HepG2 (cell line): ENCODE measurements around the gene CAMK1. TPM values are rescaled to one million over a fixed set of nuclear protein-coding genes. Genes with fewer than 3 reads are reported as not detected.

Source experiments
- ATAC-seq: fragments of 200-7000 bp; cut with Tn5 transposase; 3 replicates; pipeline ENCODE4 v1.9.1; 2020; ENCODE audit warnings: mild to moderate bottlenecking, moderate library complexity
- BruUV-seq: library from RNA; stranded (reverse); fragments of 400-500 nt; replicated peaks from 2 replicates; lab custom pipeline; 2021; lab: Mats Ljungman, UMichigan
- CTCF ChIA-PET: fragments of 300-600 bp; formaldehyde crosslinking; extraction: SDS; loops from one replicate; lab custom pipeline; 2021; ENCODE audit warnings: low total read pairs, inconsistent platforms, low intra/inter-chr PET ratio; lab: Yijun Ruan, JAX
- POLR2A ChIA-PET: fragments of 350-600 bp; sonication (Branson Sonifier 250); formaldehyde crosslinking; loops from one replicate; lab custom pipeline; 2020; ENCODE audit warnings: antibody characterized with exemption, inconsistent platforms; lab: Yijun Ruan, JAX
- DNase-seq: peaks from one replicate; pipeline ENCODE4 v3.0.0-alpha.2; 2015; ENCODE audit warnings: low spot score
- FAIRE-seq: peaks from 3 replicates; lab custom pipeline; 2011; peaks lifted over from hg19 to GRCh38; lab: Jason Lieb, UNC
- H2AFZ ChIP-seq: one replicate; pipeline ENCODE4 v1.6.1; 2011; ENCODE audit warnings: low read length, inconsistent platforms
- H3K27ac ChIP-seq: fragments of 300-600 bp; 3 replicates; pipeline ENCODE4 v1.8.0; 2011; ENCODE audit warnings: mixed run types, mild to moderate bottlenecking, mixed read lengths, low read length, inconsistent platforms; ENCODE audit not compliant: insufficient read depth; ENCODE audit errors: extremely low read length
- H3K27me3 ChIP-seq, 2 experiments: fragments of 200-600 bp in 1 of 2; 2 replicates in 1 of 2; 3 replicates in 1 of 2; pipeline versions ENCODE4 v1.6.0 to v1.8.0; 2011; ENCODE audit warnings: low read length in 2 of 2, mild to moderate bottlenecking in 2 of 2, moderate library complexity in 2 of 2, inconsistent platforms in 1 of 2; ENCODE audit not compliant: insufficient read depth in 2 of 2, control insufficient read depth in 1 of 2
- H3K36me3 ChIP-seq, 2 experiments: fragments of 200-600 bp in 1 of 2; replicated peaks in 1 of 2; 2 replicates in 1 of 2; 3 replicates in 1 of 2; pipeline versions ENCODE4 v1.5.1 to v1.8.0; 2011; ENCODE audit warnings: low read length in 2 of 2, inconsistent platforms in 1 of 2; ENCODE audit not compliant: insufficient read depth in 2 of 2, control insufficient read depth in 1 of 2
- H3K4me1 ChIP-seq: 2 replicates; pipeline ENCODE4 v1.5.1; 2012; ENCODE audit warnings: low read length, inconsistent platforms; ENCODE audit not compliant: insufficient read depth
- H3K4me2 ChIP-seq: 2 replicates; pipeline ENCODE4 v1.6.0; 2011; ENCODE audit warnings: low read depth, low read length, inconsistent platforms
- H3K4me3 ChIP-seq, 3 experiments: fragments of 200-600 bp in 1 of 3; sonication (generic), shearing (Covaris generic) in 1 of 3; replicated peaks in 1 of 3; 2 replicates each; pipeline ENCODE4 v1.5.1; 2011 to 2016; ENCODE audit warnings: low read length in 3 of 3, inconsistent platforms in 2 of 3, low read depth in 2 of 3, mild to moderate bottlenecking in 2 of 3, control low read depth in 1 of 3, mixed read lengths in 1 of 3; ENCODE audit not compliant: insufficient read depth in 1 of 3
- H3K79me2 ChIP-seq: one replicate; pipeline ENCODE4 v1.6.1; 2011; ENCODE audit warnings: low read length, inconsistent platforms; ENCODE audit not compliant: insufficient read depth
- H3K9ac ChIP-seq: 2 replicates; pipeline ENCODE4 v1.6.0; 2011; ENCODE audit warnings: mild to moderate bottlenecking, low read depth, low read length, inconsistent platforms; ENCODE audit not compliant: insufficient read depth
- H3K9me3 ChIP-seq: 2 replicates; pipeline ENCODE4 v1.5.1; 2012; ENCODE audit warnings: mild to moderate bottlenecking, low read length
- H4K20me1 ChIP-seq: 2 replicates; pipeline ENCODE4 v1.6.0; 2011; ENCODE audit warnings: inconsistent platforms, mild to moderate bottlenecking, low read length, moderate library complexity; ENCODE audit not compliant: insufficient read depth
- DZIP1 ChIP-seq: sonication (generic); formaldehyde crosslinking; IDR thresholded peaks from 2 replicates; pipeline ENCODE4 v1.5.0; 2020; ENCODE audit warnings: mild to moderate bottlenecking, missing genetic modification reagents
- LCORL ChIP-seq, 2 experiments: fragments of 450-650 bp in 1 of 2; sonication (generic) in 1 of 2; formaldehyde crosslinking in 1 of 2; IDR thresholded peaks; 2 replicates each; pipeline versions ENCODE4 v1.5.0 to v1.6.1; 2017 to 2020; ENCODE audit warnings: antibody characterized with exemption in 1 of 2, missing genetic modification reagents in 1 of 2
- NFAT5 ChIP-seq: sonication (generic); formaldehyde crosslinking; IDR thresholded peaks from 2 replicates; pipeline ENCODE4 v1.4.0; 2020; ENCODE audit warnings: missing genetic modification reagents
- PAX8 ChIP-seq: sonication (generic); formaldehyde crosslinking; IDR thresholded peaks from 2 replicates; pipeline ENCODE4 v1.8.0; 2022; ENCODE audit warnings: mild to moderate bottlenecking, missing genetic modification reagents, borderline replicate concordance
- RARA ChIP-seq: IDR thresholded peaks from 2 replicates; pipeline ENCODE4 v1.6.1; 2016; ENCODE audit warnings: missing genetic modification reagents, missing compliant biosample characterization
- XRCC5 ChIP-seq: fragments of 200-400 bp; formaldehyde crosslinking; optimal IDR thresholded peaks from 2 replicates; pipeline ENCODE3; 2017; ENCODE audit warnings: mild to moderate bottlenecking, low read length
- ZNF10 ChIP-seq: sonication (generic); formaldehyde crosslinking; IDR thresholded peaks from 2 replicates; pipeline ENCODE4 v1.4.0; 2020; ENCODE audit warnings: mild to moderate bottlenecking, low read depth, missing genetic modification reagents, borderline replicate concordance
- WGBS: methylation state at CpG from one replicate; pipeline ENCODE4 v1.1.6; 2017; ENCODE audit warnings: low lambda C conversion rate; 5-methylcytosine and 5-hydroxymethylcytosine counted together
- in situ Hi-C: cut with HindIII; loops from 2 replicates; pipeline ENCODE4 v1.10.0; 2017; ENCODE audit warnings: low pct_unique_long_range_greater_than_20kb; ENCODE audit not compliant: extremely low pct_ligation_motif_present
- intact Hi-C: fragments of 100-400 bp; cut with micrococcal nuclease; formaldehyde crosslinking; loops from one replicate; pipeline ENCODE4 v1.10.0; 2022; ENCODE audit not compliant: unreplicated experiment
- polyA plus RNA-seq, 8 experiments: library from polyadenylated mRNA; depleted of rRNA in 3 of 8; stranded (reverse) in 7 of 8; unstranded in 1 of 8; fragments of >200 nt; fragmentation: Illumina TruSeq in 4 of 8; extraction: Trizol in 4 of 8; gene quantifications; 2 replicates each; pipeline versions ENCODE4 v1.2.1 to v1.2.3, GENCODE V29; 2011 to 2016; ENCODE audit warnings: low read depth in 4 of 8, missing spikeins in 1 of 8, mixed read lengths in 1 of 8; ENCODE audit not compliant: insufficient read depth in 1 of 8
- total RNA-seq, 5 experiments: library from RNA; depleted of rRNA; stranded (reverse); fragments of >200 nt; fragmentation: Illumina TruSeq; extraction: Trizol; gene quantifications; 2 replicates each; pipeline ENCODE4 v1.2.3, GENCODE V29; 2016; ENCODE audit warnings: low read depth in 1 of 5

The CAMK1 gene
- total and polyA plus RNA-seq, 2 of the 13 experiments (the other 11 are each of a cell fraction or from before 2014, with no cell fraction given) = 26.4 to 53.3 TPM

GRCh38 chr3:9818666-9819335 lies 49.1 kb upstream of the CAMK1 start:
- Histone ChIP-seq H3K4me3 (no peak overlapping the region), H3K4me2 (no peak overlapping the region), H3K79me2 (no peaks in the 10 kb centered on the region), H2AFZ (no peak overlapping the region), H4K20me1 (no peaks in the 10 kb centered on the region), H3K27ac (no peak overlapping the region), H3K36me3 (peaks cover 1 to 3% of the 10 kb centered on the region in 2 experiments; a peak in 1 of 5 replicates), H3K27me3 (no peaks in the 10 kb centered on the region), H3K4me1 (no peaks in the 10 kb centered on the region), H3K9me3 (no peaks in the 10 kb centered on the region), H3K9ac (no peak overlapping the region)
- ChIA-PET CTCF (no interaction called here), POLR2A (no interaction called here)
- WGBS = 95% methylated on average over 7 of the region's 7 CpGs
- BruUV-seq = no TSS peak
- no peak for ATAC-seq
- intact Hi-C loops (no loop called here), in situ Hi-C loops (no loop called here)
- no peak for DNase-seq
- FAIRE-seq = no peak
- TF ChIP-seq LCORL (IDR thresholded peaks at IDR 0.05) = no peak
- no peak for TF ChIP-seq LCORL (CRISPR knock-in tag; IDR thresholded peaks at IDR 0.05)
- no peak for TF ChIP-seq ZNF10
- no peak for TF ChIP-seq NFAT5 (CRISPR knock-in tag)
- no peak for TF ChIP-seq RARA (CRISPR knock-in tag)
- TF ChIP-seq DZIP1 = no peak
- TF ChIP-seq XRCC5 = no peak
- no peak for TF ChIP-seq PAX8 (CRISPR knock-in tag)
